Measurements from ENCODE around the gene TTC4.
A peak's percentile ranks its signal among the peaks of the same experiment; 100 is the strongest.

TTC4 gene

GRCh38 chr1:54710841-54711240 lies 4.8 kb upstream of the TTC4 start:
- H3K4me3 ChIP-seq (ENCODE audit: low read depth, low read length), result no peak overlapping the region
- TF ChIP-seq CTCF (IDR thresholded peaks at IDR 0.05; ENCODE audit: borderline replicate concordance, insufficient read depth, low read depth, low read length), result no peak

GRCh38 chr1:54711536-54711935 lies 4.1 kb upstream of the TTC4 start:
- H3K4me3 ChIP-seq (ENCODE audit: low read depth, low read length), result no peak overlapping the region
- no peak for TF ChIP-seq CTCF (IDR thresholded peaks at IDR 0.05; ENCODE audit: borderline replicate concordance, insufficient read depth, low read depth, low read length)

GRCh38 chr1:54714881-54715492 lies 674 bp upstream of the TTC4 start:
- H3K4me3 ChIP-seq (ENCODE audit: low read depth, low read length), result no peak overlapping the region

GRCh38 chr1:54716299-54717047 lies 812 bp downstream of the TTC4 start:
- peak overlapping the region; percentile 81 for H3K4me3 ChIP-seq (ENCODE audit: low read depth, low read length)
- no peak for TF ChIP-seq CTCF (IDR thresholded peaks at IDR 0.05; ENCODE audit: borderline replicate concordance, insufficient read depth, low read depth, low read length)

More at GRCh38 chr1:54714881-54715492, 674 bp upstream of the TTC4 start:
- no peak for TF ChIP-seq CTCF (IDR thresholded peaks at IDR 0.05; ENCODE audit: borderline replicate concordance, insufficient read depth, low read depth, low read length)

- TF ChIP-seq CTCF (IDR thresholded peaks at IDR 0.05; ENCODE audit: borderline replicate concordance, insufficient read depth, low read depth, low read length), result no peak
- no peak overlapping the region for H3K4me3 ChIP-seq (ENCODE audit: low read depth, low read length)
Measured at GRCh38 chr1:54721719-54722118, 6.1 kb downstream of the TTC4 start.

GRCh38 chr1:54723985-54724384 lies 8.3 kb downstream of the TTC4 start:
- no peak overlapping the region for H3K4me3 ChIP-seq (ENCODE audit: low read depth, low read length)
- TF ChIP-seq CTCF (IDR thresholded peaks at IDR 0.05; ENCODE audit: borderline replicate concordance, insufficient read depth, low read depth, low read length), result no peak

DNA sequence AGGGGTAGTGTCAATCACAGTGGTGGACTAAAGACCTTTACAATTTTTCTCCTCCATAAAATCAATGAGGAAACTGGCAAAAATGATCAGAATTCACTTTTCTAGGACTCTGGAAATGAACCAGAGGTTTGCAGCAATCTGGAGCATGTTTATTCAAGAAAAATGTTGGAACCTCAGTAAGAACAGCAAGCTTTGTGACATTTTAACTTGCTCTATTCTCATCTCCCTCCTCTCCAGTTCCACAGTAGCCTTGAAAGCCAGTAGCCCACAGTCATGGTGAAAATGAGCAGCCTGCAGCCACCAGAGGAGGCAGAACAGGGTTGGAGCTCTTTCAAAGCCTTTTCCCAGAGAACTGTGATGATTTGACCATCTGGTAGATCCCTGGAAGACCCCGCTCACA lies 9.1 kb downstream of the TTC4 start:
- TF ChIP-seq CTCF (IDR thresholded peaks at IDR 0.05; ENCODE audit: borderline replicate concordance, insufficient read depth, low read depth, low read length), result no peak

More for the DNA sequence above, 9.1 kb downstream of the TTC4 start:
- no peak overlapping the region for H3K4me3 ChIP-seq (ENCODE audit: low read depth, low read length)
